SK-N-SH treated with all-trans-retinoic acid at 6 μM for 48 hours (cell line): ENCODE data around the gene TMPRSS6.

Experiments
- ATAC-seq: fragments of 200-7000 bp; cut with Tn5 transposase; 3 replicates; pipeline ENCODE4 v1.9.1; 2020; ENCODE audit warnings: mild to moderate bottlenecking, moderate library complexity
- ARNTL ChIP-seq: fragments of 450-650 bp; formaldehyde crosslinking; IDR thresholded peaks from 2 replicates; pipeline ENCODE4 v1.5.0; 2020; ENCODE audit warnings: low read depth, mild to moderate bottlenecking, moderate library complexity, borderline replicate concordance
- BACH2 ChIP-seq: fragments of 250-450 bp; sonication (Bioruptor Pico); IDR thresholded peaks from 2 replicates; pipeline ENCODE4 v1.9.0; 2021; ENCODE audit warnings: mild to moderate bottlenecking, borderline replicate concordance
- CSDC2 ChIP-seq: fragments of 250-450 bp; sonication (Bioruptor Pico); IDR thresholded peaks from 2 replicates; pipeline ENCODE4 v1.5.0; 2020; ENCODE audit warnings: mild to moderate bottlenecking, moderate library complexity
- ESRRG ChIP-seq: fragments of 250-450 bp; sonication (Bioruptor Pico); IDR thresholded peaks from 2 replicates; pipeline ENCODE4 v1.6.1; 2021; ENCODE audit warnings: mild to moderate bottlenecking
- GLIS3 ChIP-seq: fragments of 250-450 bp; sonication (Bioruptor Pico); IDR thresholded peaks from 2 replicates; pipeline ENCODE4 v1.5.0; 2020; ENCODE audit warnings: mild to moderate bottlenecking, moderate library complexity
- ISL1 ChIP-seq: fragments of 250-450 bp; sonication (Bioruptor Pico); IDR thresholded peaks from 2 replicates; pipeline ENCODE4 v2.1.2; 2022; ENCODE audit warnings: mild to moderate bottlenecking, moderate library complexity
- OSR1 ChIP-seq: fragments of 250-450 bp; sonication (Bioruptor Pico); IDR thresholded peaks from 2 replicates; pipeline ENCODE4 v1.8.0; 2022; ENCODE audit warnings: moderate library complexity, mild to moderate bottlenecking, inconsistent platforms
- PPARA ChIP-seq: fragments of 250-450 bp; sonication (Bioruptor Pico); IDR thresholded peaks from 2 replicates; pipeline ENCODE4 v1.5.0; 2020; ENCODE audit warnings: mild to moderate bottlenecking, borderline replicate concordance
- RARB ChIP-seq: fragments of 250-450 bp; sonication (Bioruptor Pico); IDR thresholded peaks from 2 replicates; pipeline ENCODE4 v1.8.0; 2021; ENCODE audit warnings: mild to moderate bottlenecking, moderate library complexity
- SNAI2 ChIP-seq: fragments of 250-450 bp; sonication (Bioruptor Pico); IDR thresholded peaks from 2 replicates; pipeline ENCODE4 v1.5.0; 2020; ENCODE audit warnings: mild to moderate bottlenecking, moderate library complexity
- TCF4 ChIP-seq: fragments of 250-450 bp; sonication (Bioruptor Pico); IDR thresholded peaks from 2 replicates; pipeline ENCODE4 v1.8.0; 2021; ENCODE audit warnings: mild to moderate bottlenecking, moderate library complexity, borderline replicate concordance
- TOX ChIP-seq: fragments of 250-450 bp; sonication (Bioruptor Pico); IDR thresholded peaks from 2 replicates; pipeline ENCODE4 v1.8.0; 2021; ENCODE audit warnings: mild to moderate bottlenecking, moderate library complexity, borderline replicate concordance
- ZC3H10 ChIP-seq: fragments of 250-450 bp; sonication (Bioruptor Pico); IDR thresholded peaks from 2 replicates; pipeline ENCODE4 v1.5.1; 2021; ENCODE audit warnings: mild to moderate bottlenecking, moderate library complexity
- ZFP3 ChIP-seq: fragments of 250-450 bp; sonication (Bioruptor Pico); IDR thresholded peaks from 2 replicates; pipeline ENCODE4 v1.5.0; 2020; ENCODE audit warnings: mild to moderate bottlenecking, moderate library complexity
- ZFP30 ChIP-seq: fragments of 450-650 bp; formaldehyde crosslinking; IDR thresholded peaks from 2 replicates; pipeline ENCODE4 v1.5.0; 2022; ENCODE audit warnings: mild to moderate bottlenecking, moderate library complexity
- ZNF565 ChIP-seq: fragments of 450-650 bp; formaldehyde crosslinking; conservative IDR thresholded peaks from 2 replicates; pipeline ENCODE4 v1.5.0; 2020; ENCODE audit warnings: low read depth, mild to moderate bottlenecking, moderate library complexity
- ZNF70 ChIP-seq: fragments of 450-650 bp; formaldehyde crosslinking; IDR thresholded peaks from 2 replicates; pipeline ENCODE4 v1.5.0; 2020; ENCODE audit warnings: mild to moderate bottlenecking, moderate library complexity
- ZNF8 ChIP-seq: fragments of 450-650 bp; formaldehyde crosslinking; IDR thresholded peaks from 2 replicates; pipeline ENCODE4 v1.5.0; 2020; ENCODE audit warnings: mild to moderate bottlenecking, moderate library complexity
- TF ChIP-seq, protein P1 (sequence below): fragments of 250-450 bp; sonication (Bioruptor Pico); IDR thresholded peaks from 2 replicates; pipeline ENCODE4 v1.8.0; 2021; ENCODE audit warnings: low read depth, mild to moderate bottlenecking, moderate library complexity, borderline replicate concordance
- TF ChIP-seq, protein P2 (sequence below): fragments of 250-450 bp; sonication (Bioruptor Pico); IDR thresholded peaks from 2 replicates; pipeline ENCODE4 v1.5.1; 2021; ENCODE audit warnings: mild to moderate bottlenecking, moderate library complexity
- TF ChIP-seq, protein P3 (sequence below): fragments of 250-450 bp; sonication (Bioruptor Pico); IDR thresholded peaks from 2 replicates; pipeline ENCODE4 v1.5.0; 2020; ENCODE audit warnings: mild to moderate bottlenecking, moderate library complexity
- TF ChIP-seq, protein P4 (sequence below): fragments of 250-450 bp; sonication (Bioruptor Pico); IDR thresholded peaks from 2 replicates; pipeline ENCODE4 v1.5.1; 2020; ENCODE audit warnings: low read depth, mild to moderate bottlenecking, moderate library complexity

Gene TMPRSS6

DNA sequence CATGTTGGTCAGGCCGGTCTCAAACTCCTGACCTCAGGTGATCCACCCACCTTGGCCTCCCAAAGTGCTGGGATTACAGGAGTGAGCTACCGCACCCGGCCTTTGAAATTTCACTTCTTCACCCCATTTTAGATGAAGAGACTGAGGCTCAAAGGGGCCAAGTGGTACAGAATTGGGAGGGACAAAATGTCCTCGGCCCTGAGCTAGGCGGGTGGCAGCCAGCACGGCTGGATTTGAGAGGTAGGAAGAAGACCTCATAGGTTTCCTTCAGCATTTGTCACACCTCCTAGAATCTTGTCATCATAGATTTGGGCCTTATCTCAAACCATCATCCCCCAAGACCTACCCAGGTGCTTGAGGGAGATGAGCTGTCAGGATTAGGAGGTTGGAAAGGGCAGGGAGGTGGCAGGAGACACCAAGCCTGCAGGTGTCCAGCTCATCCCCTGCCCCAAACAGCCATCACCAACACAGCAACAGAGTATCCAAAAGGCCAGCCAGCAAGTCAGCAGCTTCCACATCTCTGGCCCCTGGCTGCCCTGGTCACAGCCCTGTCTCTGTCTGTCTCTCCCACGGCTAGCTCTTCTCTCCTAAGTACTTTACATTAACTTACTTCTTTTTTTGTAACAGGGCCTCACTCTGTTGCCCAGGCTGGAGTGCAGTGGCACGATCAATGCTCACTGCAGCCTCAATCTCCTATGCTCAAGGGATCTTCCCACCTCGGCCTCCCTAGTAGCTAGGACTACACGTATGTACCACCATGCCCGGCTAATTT lies 11.2 kb upstream of the TMPRSS6 start:
- no peak for ATAC-seq
- no peak for TF ChIP-seq CSDC2 (CRISPR knock-in tag)
- TF ChIP-seq ESRRG (CRISPR knock-in tag), result no peak
- no peak for TF ChIP-seq GLIS3 (CRISPR knock-in tag)
- TF ChIP-seq ZNF70 (CRISPR knock-in tag), result no peak
- TF ChIP-seq OSR1 (CRISPR knock-in tag), result no peak
- TF ChIP-seq ZNF8, result no peak
- TF ChIP-seq TCF4 (CRISPR knock-in tag), result no peak

DNA sequence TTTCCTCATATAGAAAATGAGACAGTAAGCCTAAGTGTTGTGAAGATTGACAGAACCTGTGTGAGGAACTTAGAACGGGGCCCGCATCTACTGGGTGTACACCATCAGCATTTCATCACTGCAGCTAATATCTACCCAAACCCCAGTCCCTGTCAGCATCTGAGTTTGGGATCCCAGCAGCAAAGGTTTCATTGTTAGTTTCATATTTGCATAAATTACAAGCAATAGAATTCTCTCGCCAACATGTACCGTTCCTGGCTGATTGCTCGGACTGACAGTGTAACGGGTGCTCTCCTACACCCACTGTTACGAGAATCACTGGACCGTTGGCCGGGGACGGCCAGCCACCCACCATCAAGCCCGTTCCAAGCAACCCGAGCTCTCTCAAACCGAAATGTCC lies 10.4 kb upstream of the TMPRSS6 start:
- no peak for ATAC-seq
- TF ChIP-seq ZNF565 (CRISPR knock-in tag), result no peak
- TF ChIP-seq ZNF70 (CRISPR knock-in tag), result no peak
- no peak for TF ChIP-seq PPARA (CRISPR knock-in tag)
- TF ChIP-seq, protein P1, sequence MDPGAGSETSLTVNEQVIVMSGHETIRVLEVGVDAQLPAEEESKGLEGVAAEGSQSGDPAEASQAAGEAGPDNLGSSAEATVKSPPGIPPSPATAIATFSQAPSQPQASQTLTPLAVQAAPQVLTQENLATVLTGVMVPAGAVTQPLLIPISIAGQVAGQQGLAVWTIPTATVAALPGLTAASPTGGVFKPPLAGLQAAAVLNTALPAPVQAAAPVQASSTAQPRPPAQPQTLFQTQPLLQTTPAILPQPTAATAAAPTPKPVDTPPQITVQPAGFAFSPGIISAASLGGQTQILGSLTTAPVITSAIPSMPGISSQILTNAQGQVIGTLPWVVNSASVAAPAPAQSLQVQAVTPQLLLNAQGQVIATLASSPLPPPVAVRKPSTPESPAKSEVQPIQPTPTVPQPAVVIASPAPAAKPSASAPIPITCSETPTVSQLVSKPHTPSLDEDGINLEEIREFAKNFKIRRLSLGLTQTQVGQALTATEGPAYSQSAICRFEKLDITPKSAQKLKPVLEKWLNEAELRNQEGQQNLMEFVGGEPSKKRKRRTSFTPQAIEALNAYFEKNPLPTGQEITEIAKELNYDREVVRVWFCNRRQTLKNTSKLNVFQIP (CRISPR knock-in tag), result no peak
- no peak for TF ChIP-seq ZC3H10 (CRISPR knock-in tag)
- no peak for TF ChIP-seq ZFP30 (CRISPR knock-in tag)
- no peak for TF ChIP-seq RARB (CRISPR knock-in tag)
- no peak for TF ChIP-seq ARNTL (CRISPR knock-in tag)
- no peak for TF ChIP-seq SNAI2 (CRISPR knock-in tag)

DNA sequence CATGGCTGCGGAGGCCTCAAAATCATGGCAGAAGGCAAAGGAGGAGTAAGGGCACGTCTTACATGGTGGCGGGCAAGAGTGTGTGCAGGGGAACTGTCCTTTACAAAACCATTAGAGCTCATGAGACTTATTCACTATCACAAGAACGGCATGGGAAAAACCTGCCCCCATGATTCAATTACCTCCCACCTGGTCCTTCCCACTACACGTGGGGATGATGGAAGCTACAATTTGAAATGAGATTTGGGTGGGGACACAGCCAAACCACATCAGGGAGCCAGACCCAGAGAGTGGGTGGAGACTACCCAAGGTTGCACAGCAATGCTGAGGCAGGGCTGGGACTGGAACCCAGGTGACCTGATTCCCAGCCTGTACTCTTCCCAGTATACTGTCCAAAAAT lies 8.6 kb upstream of the TMPRSS6 start:
- no peak for ATAC-seq
- TF ChIP-seq GLIS3 (CRISPR knock-in tag) (no peak), BACH2 (no peak), ZNF70 (CRISPR knock-in tag) (no peak), ESRRG (CRISPR knock-in tag) (no peak), CSDC2 (CRISPR knock-in tag) (no peak), ZFP3 (CRISPR knock-in tag) (no peak), PPARA (CRISPR knock-in tag) (no peak), ARNTL (CRISPR knock-in tag) (no peak), RARB (CRISPR knock-in tag) (no peak), TCF4 (CRISPR knock-in tag) (no peak), ISL1 (no peak)
- TF ChIP-seq, protein P1 (CRISPR knock-in tag), result no peak
- TF ChIP-seq, protein P2, sequence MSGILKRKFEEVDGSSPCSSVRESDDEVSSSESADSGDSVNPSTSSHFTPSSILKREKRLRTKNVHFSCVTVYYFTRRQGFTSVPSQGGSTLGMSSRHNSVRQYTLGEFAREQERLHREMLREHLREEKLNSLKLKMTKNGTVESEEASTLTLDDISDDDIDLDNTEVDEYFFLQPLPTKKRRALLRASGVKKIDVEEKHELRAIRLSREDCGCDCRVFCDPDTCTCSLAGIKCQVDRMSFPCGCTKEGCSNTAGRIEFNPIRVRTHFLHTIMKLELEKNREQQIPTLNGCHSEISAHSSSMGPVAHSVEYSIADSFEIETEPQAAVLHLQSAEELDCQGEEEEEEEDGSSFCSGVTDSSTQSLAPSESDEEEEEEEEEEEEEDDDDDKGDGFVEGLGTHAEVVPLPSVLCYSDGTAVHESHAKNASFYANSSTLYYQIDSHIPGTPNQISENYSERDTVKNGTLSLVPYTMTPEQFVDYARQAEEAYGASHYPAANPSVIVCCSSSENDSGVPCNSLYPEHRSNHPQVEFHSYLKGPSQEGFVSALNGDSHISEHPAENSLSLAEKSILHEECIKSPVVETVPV (CRISPR knock-in tag), result no peak

DNA sequence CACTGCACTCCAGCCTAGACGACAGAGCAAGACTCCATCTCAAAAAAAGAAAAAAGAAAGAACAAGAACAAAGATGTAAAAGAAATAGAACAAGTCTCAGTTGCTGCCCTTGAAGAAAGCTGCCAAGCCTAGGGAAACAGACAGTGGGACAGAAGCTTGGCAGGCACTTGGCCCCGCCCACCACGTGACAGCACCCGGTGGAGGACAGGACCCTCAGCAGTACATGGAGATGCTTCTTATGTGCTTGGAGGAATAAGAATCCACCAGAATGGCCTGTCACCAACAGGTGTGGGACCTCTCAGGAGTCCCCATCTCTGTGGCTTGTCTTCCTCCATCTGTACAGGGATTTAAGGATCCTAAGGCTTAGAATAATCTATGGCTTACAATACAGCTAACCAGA lies 7.6 kb upstream of the TMPRSS6 start:
- TF ChIP-seq, protein P3, sequence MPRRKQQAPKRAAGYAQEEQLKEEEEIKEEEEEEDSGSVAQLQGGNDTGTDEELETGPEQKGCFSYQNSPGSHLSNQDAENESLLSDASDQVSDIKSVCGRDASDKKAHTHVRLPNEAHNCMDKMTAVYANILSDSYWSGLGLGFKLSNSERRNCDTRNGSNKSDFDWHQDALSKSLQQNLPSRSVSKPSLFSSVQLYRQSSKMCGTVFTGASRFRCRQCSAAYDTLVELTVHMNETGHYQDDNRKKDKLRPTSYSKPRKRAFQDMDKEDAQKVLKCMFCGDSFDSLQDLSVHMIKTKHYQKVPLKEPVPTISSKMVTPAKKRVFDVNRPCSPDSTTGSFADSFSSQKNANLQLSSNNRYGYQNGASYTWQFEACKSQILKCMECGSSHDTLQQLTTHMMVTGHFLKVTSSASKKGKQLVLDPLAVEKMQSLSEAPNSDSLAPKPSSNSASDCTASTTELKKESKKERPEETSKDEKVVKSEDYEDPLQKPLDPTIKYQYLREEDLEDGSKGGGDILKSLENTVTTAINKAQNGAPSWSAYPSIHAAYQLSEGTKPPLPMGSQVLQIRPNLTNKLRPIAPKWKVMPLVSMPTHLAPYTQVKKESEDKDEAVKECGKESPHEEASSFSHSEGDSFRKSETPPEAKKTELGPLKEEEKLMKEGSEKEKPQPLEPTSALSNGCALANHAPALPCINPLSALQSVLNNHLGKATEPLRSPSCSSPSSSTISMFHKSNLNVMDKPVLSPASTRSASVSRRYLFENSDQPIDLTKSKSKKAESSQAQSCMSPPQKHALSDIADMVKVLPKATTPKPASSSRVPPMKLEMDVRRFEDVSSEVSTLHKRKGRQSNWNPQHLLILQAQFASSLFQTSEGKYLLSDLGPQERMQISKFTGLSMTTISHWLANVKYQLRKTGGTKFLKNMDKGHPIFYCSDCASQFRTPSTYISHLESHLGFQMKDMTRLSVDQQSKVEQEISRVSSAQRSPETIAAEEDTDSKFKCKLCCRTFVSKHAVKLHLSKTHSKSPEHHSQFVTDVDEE (CRISPR knock-in tag), result no peak
- TF ChIP-seq PPARA (CRISPR knock-in tag) (no peak), ZNF70 (CRISPR knock-in tag) (no peak), TOX (no peak), ESRRG (CRISPR knock-in tag) (no peak), SNAI2 (CRISPR knock-in tag) (no peak), GLIS3 (CRISPR knock-in tag) (no peak), ZFP30 (CRISPR knock-in tag) (no peak), TCF4 (CRISPR knock-in tag) (no peak), RARB (CRISPR knock-in tag) (no peak), ZFP3 (CRISPR knock-in tag) (no peak)
- TF ChIP-seq, protein P4, sequence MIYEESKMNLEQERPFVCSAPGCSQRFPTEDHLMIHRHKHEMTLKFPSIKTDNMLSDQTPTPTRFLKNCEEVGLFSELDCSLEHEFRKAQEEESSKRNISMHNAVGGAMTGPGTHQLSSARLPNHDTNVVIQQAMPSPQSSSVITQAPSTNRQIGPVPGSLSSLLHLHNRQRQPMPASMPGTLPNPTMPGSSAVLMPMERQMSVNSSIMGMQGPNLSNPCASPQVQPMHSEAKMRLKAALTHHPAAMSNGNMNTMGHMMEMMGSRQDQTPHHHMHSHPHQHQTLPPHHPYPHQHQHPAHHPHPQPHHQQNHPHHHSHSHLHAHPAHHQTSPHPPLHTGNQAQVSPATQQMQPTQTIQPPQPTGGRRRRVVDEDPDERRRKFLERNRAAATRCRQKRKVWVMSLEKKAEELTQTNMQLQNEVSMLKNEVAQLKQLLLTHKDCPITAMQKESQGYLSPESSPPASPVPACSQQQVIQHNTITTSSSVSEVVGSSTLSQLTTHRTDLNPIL (CRISPR knock-in tag), result no peak
- TF ChIP-seq, protein P1 (CRISPR knock-in tag), result no peak
- TF ChIP-seq, all 23 proteins: peak for 0
- no peak for ATAC-seq
